HCT116 (cell line): ENCODE data around the gene ACBD6. TPM values are rescaled to one million over a fixed set of nuclear protein-coding genes. Genes with fewer than 3 reads are reported as not detected.

Experiments
- ATAC-seq: fragments of 200-7000 bp; cut with Tn5 transposase; 2 replicates; pipeline ENCODE4 v1.9.1; 2020; ENCODE audit warnings: mild to moderate bottlenecking, moderate library complexity
- BruUV-seq: library from RNA; stranded (reverse); fragments of 400-500 nt; replicated peaks from 2 replicates; lab custom pipeline; 2021; lab: Mats Ljungman, UMichigan
- CTCF ChIA-PET: fragments of 300-600 bp; sonication (Branson Sonifier 250); formaldehyde crosslinking; loops from one replicate; lab custom pipeline; 2021; ENCODE audit warnings: antibody characterized with exemption; lab: Charles Lee
- POLR2A ChIA-PET: fragments of 300-600, 350-600 bp; sonication (Branson Sonifier 250); formaldehyde crosslinking; loops from one replicate; lab custom pipeline; 2021; ENCODE audit warnings: antibody characterized with exemption; lab: Charles Lee
- RAD21 ChIA-PET, 2 experiments: fragments of 300-600 bp; sonication (Branson Sonifier 250); formaldehyde crosslinking; loops; one replicate each; lab custom pipeline; 2023; ENCODE audit warnings: low total read pairs in 2 of 2; ENCODE audit not compliant: uncharacterized antibody in 2 of 2, unreplicated experiment in 2 of 2, low non-redundant PET in 1 of 2; lab: Charles Lee
- DNase-seq: peaks from one replicate; pipeline ENCODE4 v3.0.0-alpha.2; 2010; ENCODE audit warnings: low read depth, low spot score
- H2AFZ ChIP-seq: fragments of 200-600 bp; shearing (Covaris generic), sonication (generic); 2 replicates; pipeline ENCODE4 v1.6.1; 2017; ENCODE audit warnings: low read depth, mixed run types, mixed read lengths, antibody characterized with exemption, low read length; ENCODE audit not compliant: poor library complexity, severe bottlenecking
- H3K27ac ChIP-seq: 2 replicates; pipeline ENCODE4 v1.5.1; 2012; ENCODE audit warnings: low read depth, low read length
- H3K27me3 ChIP-seq: fragments of 200-600 bp; sonication (generic); 2 replicates; pipeline ENCODE4 v1.6.1; 2016; ENCODE audit warnings: mixed run types, low read length, mixed read lengths; ENCODE audit not compliant: insufficient read depth
- H3K36me3 ChIP-seq, 2 experiments: fragments of 200-500 bp in 1 of 2; fragments of 200-600 bp in 1 of 2; sonication (Bioruptor generic) in 1 of 2; sonication (generic) in 1 of 2; 2 replicates each; pipeline versions ENCODE4 v1.5.1 to v1.6.1; 2014 to 2016; ENCODE audit warnings: low read length in 2 of 2, inconsistent platforms in 1 of 2, mixed read lengths in 1 of 2, mixed run types in 1 of 2; ENCODE audit not compliant: insufficient read depth in 2 of 2, control insufficient read depth in 1 of 2
- H3K4me1 ChIP-seq, 2 experiments: fragments of 200-600 bp in 1 of 2; sonication (generic) in 1 of 2; 2 replicates each; pipeline versions ENCODE4 v1.5.1 to v1.6.1; 2012 to 2017; ENCODE audit warnings: low read length in 2 of 2, inconsistent platforms in 1 of 2, mild to moderate bottlenecking in 1 of 2, mixed read lengths in 1 of 2, mixed run types in 1 of 2, moderate library complexity in 1 of 2; ENCODE audit not compliant: insufficient read depth in 2 of 2, control insufficient read depth in 1 of 2
- H3K4me2 ChIP-seq: fragments of 200-600 bp; sonication (generic); 2 replicates; pipeline ENCODE4 v1.6.1; 2017; ENCODE audit warnings: mixed run types, low read length, mixed read lengths
- H3K4me3 ChIP-seq, 2 experiments: fragments of 200-600 bp in 1 of 2; sonication (generic) in 1 of 2; replicated peaks in 1 of 2; 2 replicates each; pipeline ENCODE4 v1.5.1; 2011 to 2016; ENCODE audit warnings: low read length in 2 of 2, control low read depth in 1 of 2, low read depth in 1 of 2, mild to moderate bottlenecking in 1 of 2, mixed read lengths in 1 of 2, mixed run types in 1 of 2
- H3K79me2 ChIP-seq: fragments of 200-600 bp; sonication (generic); 2 replicates; pipeline ENCODE4 v1.6.1; 2017; ENCODE audit warnings: mild to moderate bottlenecking, mixed run types, low read length, moderate library complexity, mixed read lengths; ENCODE audit not compliant: insufficient read depth
- H3K9ac ChIP-seq: fragments of 200-600 bp; sonication (generic); 2 replicates; pipeline ENCODE4 v1.6.1; 2016; ENCODE audit warnings: low read length, mixed read lengths
- H3K9me2 ChIP-seq: fragments of 200-600 bp; sonication (generic), shearing (Covaris generic); 2 replicates; pipeline ENCODE4 v1.6.1; 2017; ENCODE audit warnings: mixed run types, mild to moderate bottlenecking, moderate library complexity; ENCODE audit not compliant: insufficient read depth
- H3K9me3 ChIP-seq, 2 experiments: fragments of 200-500 bp in 1 of 2; fragments of 200-600 bp in 1 of 2; sonication (Bioruptor generic) in 1 of 2; sonication (generic) in 1 of 2; 2 replicates each; pipeline ENCODE4 v1.6.1; 2014 to 2017; ENCODE audit warnings: low read length in 2 of 2, mixed read lengths in 2 of 2, inconsistent platforms in 1 of 2, low read depth in 1 of 2, mild to moderate bottlenecking in 1 of 2, mixed run types in 1 of 2, moderate library complexity in 1 of 2; ENCODE audit not compliant: control insufficient read depth in 1 of 2, insufficient read depth in 1 of 2
- H4K20me1 ChIP-seq: fragments of 200-600 bp; sonication (generic), shearing (Covaris generic); 2 replicates; pipeline ENCODE4 v1.6.1; 2017; ENCODE audit warnings: mixed run types, mild to moderate bottlenecking, moderate library complexity; ENCODE audit not compliant: insufficient read depth
- CBX3 ChIP-seq: IDR thresholded peaks from 2 replicates; pipeline ENCODE4 v1.6.1; 2012; ENCODE audit warnings: low read depth
- FOSL1 ChIP-seq: IDR thresholded peaks from 2 replicates; pipeline ENCODE4 v1.6.1; 2012; ENCODE audit warnings: low read depth
- JUND ChIP-seq: IDR thresholded peaks from 2 replicates; pipeline ENCODE4 v1.6.1; 2012
- POLR2AphosphoS5 ChIP-seq: IDR thresholded peaks from 2 replicates; pipeline ENCODE4 v1.6.1; 2011; ENCODE audit warnings: mild to moderate bottlenecking, low read depth, low read length, moderate library complexity
- TCF7L2 ChIP-seq: IDR thresholded peaks from 2 replicates; pipeline ENCODE4 v1.7.0; 2011; ENCODE audit warnings: borderline replicate concordance, inconsistent platforms; ENCODE audit not compliant: insufficient read depth, insufficient read length; ENCODE audit errors: extremely low read depth
- YY1 ChIP-seq: IDR thresholded peaks from 2 replicates; pipeline ENCODE4 v1.6.1; 2011; ENCODE audit warnings: low read length, low read depth, moderate library complexity, mild to moderate bottlenecking; ENCODE audit not compliant: insufficient replicate concordance; ENCODE audit errors: extremely low read depth
- intact Hi-C: fragments of 100-400 bp; cut with micrococcal nuclease; formaldehyde crosslinking; loops from 2 replicates; pipeline ENCODE4 v1.10.0; 2022
- total RNA-seq: library from RNA; stranded (reverse); gene quantifications from one replicate; pipeline ENCODE4 v1.2.1, GENCODE V29; 2021; ENCODE audit not compliant: unreplicated experiment
- TF ChIP-seq, protein P1 (sequence below): IDR thresholded peaks from 2 replicates; pipeline ENCODE4 v1.6.1; 2012; ENCODE audit warnings: low read depth

Gene ACBD6
- total RNA-seq, 1 experiment from 2014 or later, result 43.2 TPM

DNA sequence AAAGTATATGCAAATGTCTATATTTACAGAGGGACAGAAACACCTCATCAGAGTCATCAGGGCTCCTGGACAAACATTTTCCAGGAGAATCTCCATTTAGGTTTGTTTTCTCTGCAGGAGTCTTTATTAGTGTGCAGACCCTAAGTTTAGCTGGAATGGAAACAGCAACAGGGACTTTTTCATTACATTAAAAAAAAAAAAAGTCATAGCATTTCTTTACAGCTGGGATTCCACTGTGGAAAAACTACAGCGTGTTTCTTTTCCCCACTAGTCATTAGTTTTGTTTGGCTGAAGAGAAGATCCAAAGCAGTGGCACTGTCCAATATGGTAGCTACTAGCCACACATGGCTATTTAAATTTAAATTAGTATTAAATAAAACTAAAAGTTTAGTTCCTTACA, 222.7 kb downstream of the ACBD6 start:
- Histone ChIP-seq H2AFZ (no peak overlapping the region), H3K9me2 (no peaks in the 10 kb centered on the region), H3K4me1 (no peaks in the 10 kb centered on the region), H3K9me3 (no peaks in the 10 kb centered on the region), H4K20me1 (no peaks in the 10 kb centered on the region), H3K27ac (no peak overlapping the region), H3K4me2 (no peak overlapping the region), H3K4me3 (no peak overlapping the region), H3K9ac (no peak overlapping the region), H3K36me3 (no peaks in the 10 kb centered on the region), H3K79me2 (no peaks in the 10 kb centered on the region), H3K27me3 (no peaks in the 10 kb centered on the region)
- ATAC-seq (no peak), DNase-seq (no peak)
- TF ChIP-seq CBX3, result no peak
- no peak for TF ChIP-seq FOSL1
- no peak for TF ChIP-seq TCF7L2
- no peak for TF ChIP-seq JUND
- TF ChIP-seq POLR2AphosphoS5, result no peak
- TF ChIP-seq, protein P1, sequence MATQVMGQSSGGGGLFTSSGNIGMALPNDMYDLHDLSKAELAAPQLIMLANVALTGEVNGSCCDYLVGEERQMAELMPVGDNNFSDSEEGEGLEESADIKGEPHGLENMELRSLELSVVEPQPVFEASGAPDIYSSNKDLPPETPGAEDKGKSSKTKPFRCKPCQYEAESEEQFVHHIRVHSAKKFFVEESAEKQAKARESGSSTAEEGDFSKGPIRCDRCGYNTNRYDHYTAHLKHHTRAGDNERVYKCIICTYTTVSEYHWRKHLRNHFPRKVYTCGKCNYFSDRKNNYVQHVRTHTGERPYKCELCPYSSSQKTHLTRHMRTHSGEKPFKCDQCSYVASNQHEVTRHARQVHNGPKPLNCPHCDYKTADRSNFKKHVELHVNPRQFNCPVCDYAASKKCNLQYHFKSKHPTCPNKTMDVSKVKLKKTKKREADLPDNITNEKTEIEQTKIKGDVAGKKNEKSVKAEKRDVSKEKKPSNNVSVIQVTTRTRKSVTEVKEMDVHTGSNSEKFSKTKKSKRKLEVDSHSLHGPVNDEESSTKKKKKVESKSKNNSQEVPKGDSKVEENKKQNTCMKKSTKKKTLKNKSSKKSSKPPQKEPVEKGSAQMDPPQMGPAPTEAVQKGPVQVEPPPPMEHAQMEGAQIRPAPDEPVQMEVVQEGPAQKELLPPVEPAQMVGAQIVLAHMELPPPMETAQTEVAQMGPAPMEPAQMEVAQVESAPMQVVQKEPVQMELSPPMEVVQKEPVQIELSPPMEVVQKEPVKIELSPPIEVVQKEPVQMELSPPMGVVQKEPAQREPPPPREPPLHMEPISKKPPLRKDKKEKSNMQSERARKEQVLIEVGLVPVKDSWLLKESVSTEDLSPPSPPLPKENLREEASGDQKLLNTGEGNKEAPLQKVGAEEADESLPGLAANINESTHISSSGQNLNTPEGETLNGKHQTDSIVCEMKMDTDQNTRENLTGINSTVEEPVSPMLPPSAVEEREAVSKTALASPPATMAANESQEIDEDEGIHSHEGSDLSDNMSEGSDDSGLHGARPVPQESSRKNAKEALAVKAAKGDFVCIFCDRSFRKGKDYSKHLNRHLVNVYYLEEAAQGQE, result no peak
- no peak for TF ChIP-seq YY1
- intact Hi-C loops, result no loop called here
- POLR2A ChIA-PET, result no interaction called here
- BruUV-seq, result no TSS peak
- CTCF ChIA-PET, result no interaction called here
- RAD21 ChIA-PET, result no interaction called here
